GM19467 (cell line): ENCODE results near the gene TRABD.
A peak's percentile ranks its signal among the peaks of the same experiment; 100 is the strongest.

Experiments
- ATAC-seq: cut with Tn5 transposase; IDR thresholded peaks from one replicate; pipeline ENCODE4 v1.9.1; 2021; ENCODE audit warnings: mild to moderate bottlenecking, moderate library complexity; ENCODE audit not compliant: unreplicated experiment

TRABD gene

DNA sequence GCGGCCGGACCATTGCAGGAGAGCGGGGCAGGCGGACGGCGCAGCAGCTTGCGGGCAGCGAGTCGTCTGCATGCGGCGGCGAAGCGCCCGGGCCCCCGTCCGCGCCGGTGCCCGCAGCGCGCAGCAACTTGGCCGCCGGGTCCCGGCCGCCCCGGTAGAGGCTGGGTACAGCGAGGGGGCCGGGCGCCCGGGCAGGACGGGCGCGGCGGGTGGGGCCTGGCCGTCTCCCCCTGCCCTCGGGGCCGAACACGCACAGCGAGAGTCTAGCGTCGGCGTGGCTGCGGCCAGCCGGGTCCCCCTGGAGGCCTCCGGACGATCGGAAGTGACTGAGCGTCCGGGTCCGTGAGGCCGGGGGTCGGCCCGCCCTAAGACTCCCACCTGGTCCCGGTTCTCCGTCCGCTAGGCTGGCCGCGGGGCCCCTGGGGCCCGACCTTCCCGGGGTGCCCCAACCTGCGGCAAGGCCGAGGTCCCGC, 775 bp upstream of the TRABD start:
- no peak for ATAC-seq

DNA sequence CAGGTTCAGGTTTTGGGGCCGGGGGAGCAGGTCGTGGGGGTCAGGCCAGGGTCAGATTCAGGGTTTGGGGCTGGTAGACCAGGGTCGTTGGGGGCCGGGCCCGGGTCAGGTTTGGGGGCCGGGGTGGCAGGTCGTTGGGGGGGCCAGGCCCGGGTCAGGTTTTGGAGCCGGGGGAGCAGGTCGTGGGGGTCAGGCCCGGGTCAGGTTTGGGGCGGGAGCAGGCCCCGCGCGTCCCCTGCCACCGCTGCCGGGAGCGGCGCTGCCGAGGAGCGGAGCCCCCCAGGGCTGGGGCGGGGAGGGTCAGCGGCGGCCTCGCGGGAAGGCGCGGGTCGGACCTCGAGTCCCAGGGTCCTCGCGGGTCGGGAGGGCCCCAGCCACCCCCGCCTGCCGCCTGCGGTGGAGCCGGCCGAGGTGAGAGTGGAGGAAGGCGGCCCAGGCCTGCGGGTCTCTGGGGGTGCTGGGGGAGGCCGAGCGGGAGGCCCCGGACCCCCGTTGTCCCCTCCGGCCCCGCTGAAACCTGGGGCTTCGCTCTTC, 535 bp downstream of the TRABD start:
- no peak for ATAC-seq

GRCh38 chr22:50186761-50187523, 1.2 kb downstream of the TRABD start:
- ATAC-seq: no peak

- no peak for ATAC-seq
These were observed 2.6 kb downstream of the TRABD start for GRCh38 chr22:50188356-50188755.

DNA sequence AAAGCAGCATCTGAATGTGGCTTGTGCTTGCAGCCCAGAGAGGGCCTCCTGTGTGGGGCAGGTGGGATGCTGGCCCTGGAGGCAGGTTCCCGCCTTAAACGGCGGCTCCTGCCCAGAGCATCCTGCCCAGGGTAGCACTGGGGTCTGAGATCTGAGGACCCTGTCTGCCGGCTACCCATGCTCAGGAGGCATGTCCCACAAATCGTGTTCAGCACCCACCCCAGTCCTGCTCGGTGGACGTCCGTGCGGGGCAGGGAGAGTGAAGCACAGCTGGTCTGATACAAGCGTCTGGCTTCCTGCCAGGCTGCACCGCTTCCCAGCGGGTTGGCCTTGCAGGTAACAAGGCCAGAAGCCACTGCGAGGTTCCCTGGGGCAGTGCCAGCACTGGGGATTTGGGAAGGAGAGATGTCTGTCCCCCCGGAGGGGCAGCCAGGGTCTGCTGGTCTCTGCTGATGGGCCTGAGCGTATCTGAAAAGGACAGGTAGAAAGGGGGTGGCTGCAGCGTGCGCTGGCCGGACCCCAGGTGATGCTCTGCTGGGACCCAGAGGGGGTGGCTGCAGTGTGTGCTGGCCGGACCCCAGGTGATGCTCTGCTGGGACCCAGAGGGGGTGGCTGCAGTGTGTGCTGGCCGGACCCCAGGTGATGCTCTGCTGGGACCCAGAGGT, 3.6 kb downstream of the TRABD start:
- no peak for ATAC-seq

GRCh38 chr22:50189849-50190181, 4.1 kb downstream of the TRABD start:
- ATAC-seq: no peak

GRCh38 chr22:50190182-50190940, 4.6 kb downstream of the TRABD start:
- peak; percentile 41 for ATAC-seq

- ATAC-seq: peak; percentile 16
These were observed 5.4 kb downstream of the TRABD start for GRCh38 chr22:50190941-50191741.

DNA sequence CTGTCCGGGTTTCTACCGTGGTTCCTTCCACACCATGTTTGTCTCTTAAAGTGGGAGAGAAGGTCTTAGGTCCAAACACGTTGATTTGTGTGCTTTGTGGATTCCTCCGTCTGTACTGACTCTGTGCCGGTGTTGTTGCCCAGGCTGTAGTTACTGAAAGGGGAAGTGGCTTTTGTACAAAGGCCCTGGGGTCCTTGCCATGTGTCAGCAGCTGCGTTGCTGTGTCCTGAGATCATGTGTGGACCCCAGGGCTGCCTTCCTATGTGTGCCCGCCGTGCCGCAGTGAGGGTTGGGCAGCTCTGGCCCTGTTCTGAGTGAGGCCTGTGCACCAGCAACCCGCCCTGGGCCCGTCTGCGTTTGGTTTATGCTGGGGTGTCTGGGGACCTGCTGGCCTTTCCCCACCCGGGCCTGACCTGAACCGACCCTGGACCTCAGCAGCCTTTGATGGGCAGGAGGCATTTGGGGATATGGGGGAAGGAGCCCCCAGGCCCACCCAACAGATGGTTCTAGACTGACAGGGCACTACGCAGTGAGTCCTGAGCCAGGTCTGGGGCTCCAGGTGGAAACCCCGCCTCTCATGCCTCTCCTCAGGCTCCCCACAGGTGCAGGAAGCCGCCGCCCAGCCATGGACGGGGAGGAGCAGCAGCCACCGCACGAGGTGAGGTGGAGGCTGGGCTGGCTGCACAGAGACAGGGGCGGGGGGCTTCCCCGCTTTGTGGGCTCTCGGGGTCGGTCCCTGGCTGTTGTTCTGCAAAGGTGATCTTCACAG, 6.9 kb downstream of the TRABD start:
- ATAC-seq: no peak

GRCh38 chr22:50193621-50194020, 7.9 kb downstream of the TRABD start:
- no peak for ATAC-seq

DNA sequence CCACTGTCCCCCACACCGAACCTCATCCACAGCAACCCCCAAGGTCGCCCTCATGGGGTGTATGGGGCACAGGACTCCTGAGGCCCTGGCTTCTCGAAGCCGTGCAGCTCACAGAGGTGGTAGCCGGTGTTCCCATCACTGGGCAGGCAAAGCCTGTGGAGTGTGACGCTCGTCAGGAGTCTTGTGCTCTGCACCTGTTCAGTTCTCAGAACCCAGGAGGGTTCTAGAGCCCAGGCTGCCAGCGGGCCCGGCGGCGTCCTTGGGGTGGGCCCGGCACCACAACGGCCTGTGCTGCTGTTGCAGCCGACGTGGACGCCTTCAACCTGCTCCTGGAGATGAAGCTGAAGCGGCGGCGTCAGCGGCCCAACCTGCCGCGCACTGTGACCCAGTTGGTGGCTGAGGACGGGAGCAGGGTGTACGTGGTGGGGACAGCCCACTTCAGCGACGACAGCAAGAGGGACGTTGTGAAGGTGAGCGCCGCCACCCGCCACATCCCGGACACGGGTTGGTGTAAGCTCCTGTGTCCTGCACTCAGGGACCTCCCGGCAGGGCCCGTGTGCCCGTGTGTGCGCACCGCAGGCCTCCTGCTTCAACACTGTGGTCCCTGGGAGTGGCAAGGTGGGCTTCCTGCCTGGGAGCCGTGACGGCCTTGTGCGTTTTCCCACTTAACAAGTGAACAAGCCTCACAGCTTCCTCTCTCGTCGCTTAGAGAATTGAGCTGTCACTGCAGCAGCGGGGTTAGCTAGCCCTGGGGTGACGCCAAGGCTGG, 8.5 kb downstream of the TRABD start:
- ATAC-seq: no peak

GRCh38 chr22:50196256-50196655, 10.5 kb downstream of the TRABD start:
- ATAC-seq: no peak

DNA sequence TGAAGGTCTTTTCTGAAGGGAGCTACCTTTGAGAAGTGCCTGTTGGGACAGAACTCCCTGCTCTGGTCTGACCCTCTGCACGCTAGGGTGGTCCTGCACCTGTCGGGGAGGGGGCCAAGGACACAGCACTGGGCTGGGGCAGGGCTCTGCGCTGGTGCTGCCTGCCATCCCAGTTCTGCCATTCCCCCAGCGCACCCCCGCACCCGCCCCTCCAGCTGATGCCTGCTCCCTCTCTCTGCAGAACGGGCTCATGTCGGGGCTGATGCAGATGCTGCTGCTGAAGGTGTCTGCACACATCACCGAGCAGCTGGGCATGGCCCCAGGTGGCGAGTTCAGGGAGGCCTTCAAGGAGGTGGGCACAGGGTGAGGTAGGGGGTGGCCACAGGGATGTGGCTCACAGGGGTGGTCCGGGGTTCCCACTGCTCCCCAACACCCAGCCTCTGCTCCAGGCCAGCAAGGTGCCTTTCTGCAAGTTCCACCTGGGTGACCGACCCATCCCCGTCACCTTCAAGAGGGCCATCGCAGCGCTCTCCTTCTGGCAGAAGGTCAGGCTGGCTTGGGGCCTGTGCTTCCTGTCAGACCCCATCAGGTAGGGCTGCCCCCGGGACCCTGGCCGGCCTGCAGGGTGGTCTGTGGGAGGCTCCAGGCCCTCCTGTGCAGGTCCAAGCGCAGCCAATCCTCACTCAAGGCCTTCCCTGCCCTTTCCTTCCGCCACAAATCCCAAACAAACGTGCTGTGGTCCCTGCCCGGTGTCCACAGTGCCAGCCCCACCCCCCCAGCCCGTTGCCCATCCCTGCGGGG, 11.5 kb downstream of the TRABD start:
- ATAC-seq: no peak

- no peak for ATAC-seq
These were observed 12.3 kb downstream of the TRABD start for GRCh38 chr22:50197856-50198623.

DNA sequence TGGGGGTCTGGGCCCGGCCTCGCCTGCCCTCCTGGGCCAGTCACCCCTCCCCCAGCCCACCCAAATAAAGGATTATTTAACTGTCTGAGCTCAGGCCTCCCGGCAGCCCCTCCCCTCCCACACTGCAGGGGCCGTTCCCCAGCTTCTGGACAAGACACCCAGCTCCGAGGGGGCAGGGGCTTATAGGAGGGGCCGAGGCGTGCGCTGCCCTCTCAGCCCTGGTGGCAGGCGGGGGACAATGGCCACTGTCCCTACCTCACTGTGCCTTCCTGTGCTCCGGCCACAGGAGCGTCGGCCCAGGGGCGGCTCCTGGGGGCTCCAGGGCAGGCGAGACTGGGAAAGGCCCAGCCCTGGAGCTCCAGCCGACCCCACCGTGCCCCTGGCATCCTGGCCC, 12.9 kb downstream of the TRABD start:
- ATAC-seq: no peak

GRCh38 chr22:50199251-50199721, 13.6 kb downstream of the TRABD start:
- no peak for ATAC-seq

GRCh38 chr22:50199829-50200460, 14.2 kb downstream of the TRABD start:
- ATAC-seq: peak; percentile 3
